ENCODE measurements around the gene TEAD1.

- no peak for TF ChIP-seq CTCF (IDR thresholded peaks at IDR 0.05)
- no peak for TF ChIP-seq POLR2A (IDR thresholded peaks at IDR 0.05)
Observed at GRCh38 chr11:12810568-12810894, 136.3 kb downstream of the TEAD1 start.
